DMS 273 treated with DMSO at 0.1 percent for 48 hours (cell line): ENCODE data around the gene IQGAP1.

Experiments used
- DNase-seq: peaks from one replicate; lab custom pipeline; 2025; lab: John Stamatoyannopoulos, UW

IQGAP1 gene

GRCh38 chr15:90441027-90441426 lies 53.0 kb downstream of the IQGAP1 start:
- DNase-seq = no peak

GRCh38 chr15:90442423-90442822 lies 54.4 kb downstream of the IQGAP1 start:
- no peak for DNase-seq

- DNase-seq = no peak
These were observed 61.2 kb downstream of the IQGAP1 start for GRCh38 chr15:90449206-90449735.

GRCh38 chr15:90451053-90451850 lies 63.2 kb downstream of the IQGAP1 start:
- DNase-seq = peak; percentile 21

GRCh38 chr15:90456236-90456635 lies 68.2 kb downstream of the IQGAP1 start:
- DNase-seq = no peak

DNA sequence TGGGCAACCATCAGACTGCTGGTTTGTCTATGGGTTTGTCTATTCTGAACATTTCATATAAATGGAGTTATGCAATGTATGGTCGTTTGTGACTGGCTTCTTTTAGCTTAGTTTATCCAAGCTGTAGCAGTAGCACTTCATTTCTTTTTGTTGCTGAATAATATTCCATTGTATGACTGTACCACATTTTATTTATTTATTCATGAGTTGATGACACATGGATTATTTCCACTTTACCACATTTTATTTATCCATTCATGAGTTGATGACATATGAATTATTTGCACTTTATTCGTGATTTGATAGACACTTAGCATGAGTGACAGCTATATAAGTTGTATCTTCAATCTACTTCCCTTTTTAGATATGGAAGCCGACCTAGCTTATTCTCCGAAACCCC lies 70.0 kb downstream of the IQGAP1 start:
- no peak for DNase-seq

GRCh38 chr15:90459368-90459767 lies 71.3 kb downstream of the IQGAP1 start:
- no peak for DNase-seq

GRCh38 chr15:90460142-90460824 lies 72.2 kb downstream of the IQGAP1 start:
- DNase-seq = no peak

GRCh38 chr15:90463381-90463780 lies 75.3 kb downstream of the IQGAP1 start:
- no peak for DNase-seq

DNA sequence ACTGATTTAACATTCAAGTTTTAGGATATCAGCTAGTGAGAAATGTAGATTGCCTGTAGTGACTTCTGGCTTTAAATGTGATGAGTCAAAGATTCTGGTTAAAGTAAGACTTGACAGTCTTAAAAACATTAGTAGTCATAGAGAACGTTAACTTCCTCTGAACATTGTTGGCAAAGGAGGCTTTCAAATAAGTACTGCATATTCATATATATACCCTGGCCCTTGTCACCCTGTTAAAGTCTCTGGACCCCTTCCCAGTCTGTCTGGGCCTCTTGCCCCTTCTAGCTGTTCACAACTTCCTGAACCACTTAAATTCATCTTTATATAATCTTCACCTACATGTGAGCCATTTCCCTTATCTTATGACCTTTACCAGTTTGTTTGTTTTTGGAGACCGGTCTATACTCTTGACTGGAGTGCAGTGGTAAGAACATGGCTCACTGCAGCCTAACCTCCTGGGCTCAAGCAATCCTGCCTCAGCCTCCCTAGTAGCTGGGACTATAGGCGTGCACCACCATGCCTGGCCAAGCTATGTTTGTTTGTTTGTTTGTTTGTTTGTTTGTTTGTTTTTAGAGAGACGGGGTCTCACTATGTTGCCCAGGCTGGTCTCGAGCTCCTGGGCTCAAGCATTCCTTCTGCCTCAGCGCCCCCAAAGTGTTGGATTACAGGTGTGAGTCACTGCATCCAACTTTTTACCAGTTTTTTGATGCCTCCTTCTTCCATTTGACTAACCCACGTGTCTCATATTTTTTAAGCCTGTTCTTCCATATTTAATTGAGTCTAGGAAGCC lies 77.3 kb downstream of the IQGAP1 start:
- no peak for DNase-seq

GRCh38 chr15:90465930-90466567 lies 78.0 kb downstream of the IQGAP1 start:
- DNase-seq = no peak

DNA sequence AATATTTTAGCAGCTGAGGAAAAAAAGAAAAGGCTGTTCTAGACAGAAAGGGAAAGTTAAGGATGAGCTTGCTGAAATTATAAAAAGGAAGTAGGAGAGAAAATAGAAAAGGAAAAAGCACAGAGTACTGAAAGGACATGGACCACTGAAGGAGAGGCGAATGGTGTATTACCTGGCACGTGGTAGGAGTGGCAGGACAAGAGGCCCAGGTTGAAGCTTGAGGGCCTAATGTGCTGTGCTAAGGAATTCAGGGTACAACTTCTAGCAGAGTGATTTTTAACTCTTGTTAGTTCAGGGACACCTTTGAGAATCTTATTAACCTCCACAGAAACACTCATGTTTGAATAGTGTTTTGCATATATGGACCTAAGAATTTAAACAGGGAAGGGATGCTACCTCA lies 81.7 kb downstream of the IQGAP1 start:
- DNase-seq = no peak

DNA sequence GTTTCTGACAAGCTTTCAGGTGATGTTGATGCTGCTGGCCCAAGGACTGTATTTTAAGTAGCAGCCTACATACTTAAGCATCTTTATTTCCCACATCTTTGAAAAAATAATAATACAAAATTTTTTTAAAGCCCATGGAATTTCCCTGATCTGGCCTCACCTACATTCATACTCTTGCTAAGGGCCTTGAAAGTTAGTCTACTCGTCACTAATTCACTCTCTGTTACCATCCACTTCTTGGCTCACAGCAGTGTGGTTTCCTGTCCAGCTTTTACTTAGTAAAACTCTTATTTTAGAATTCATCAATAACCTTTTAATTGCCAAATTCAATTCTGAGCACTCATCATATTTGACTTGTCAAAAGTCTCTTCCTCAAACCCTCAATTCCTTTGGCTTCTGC lies 82.4 kb downstream of the IQGAP1 start:
- DNase-seq = no peak

DNA sequence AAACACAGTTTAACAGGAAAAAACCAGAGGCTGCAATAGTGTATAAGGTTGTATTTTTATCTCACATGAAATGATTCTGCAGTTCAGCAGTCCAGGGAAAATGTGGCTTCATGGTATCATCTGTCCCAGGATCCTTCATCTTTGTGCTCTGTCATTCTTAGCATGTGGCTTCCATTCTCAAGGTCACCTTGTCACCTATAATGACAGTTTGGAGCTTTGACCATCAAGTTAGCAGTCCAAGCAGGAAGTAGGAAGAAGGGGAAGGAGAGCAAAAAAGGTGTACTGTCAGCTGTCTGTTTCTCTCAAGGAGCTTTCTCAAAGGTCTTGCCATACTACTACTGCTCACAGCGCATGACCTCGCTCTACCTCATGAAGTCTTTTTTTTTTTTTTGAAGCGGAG lies 83.1 kb downstream of the IQGAP1 start:
- no peak for DNase-seq

- no peak for DNase-seq
These were observed 83.7 kb downstream of the IQGAP1 start for GRCh38 chr15:90471769-90472168.

DNA sequence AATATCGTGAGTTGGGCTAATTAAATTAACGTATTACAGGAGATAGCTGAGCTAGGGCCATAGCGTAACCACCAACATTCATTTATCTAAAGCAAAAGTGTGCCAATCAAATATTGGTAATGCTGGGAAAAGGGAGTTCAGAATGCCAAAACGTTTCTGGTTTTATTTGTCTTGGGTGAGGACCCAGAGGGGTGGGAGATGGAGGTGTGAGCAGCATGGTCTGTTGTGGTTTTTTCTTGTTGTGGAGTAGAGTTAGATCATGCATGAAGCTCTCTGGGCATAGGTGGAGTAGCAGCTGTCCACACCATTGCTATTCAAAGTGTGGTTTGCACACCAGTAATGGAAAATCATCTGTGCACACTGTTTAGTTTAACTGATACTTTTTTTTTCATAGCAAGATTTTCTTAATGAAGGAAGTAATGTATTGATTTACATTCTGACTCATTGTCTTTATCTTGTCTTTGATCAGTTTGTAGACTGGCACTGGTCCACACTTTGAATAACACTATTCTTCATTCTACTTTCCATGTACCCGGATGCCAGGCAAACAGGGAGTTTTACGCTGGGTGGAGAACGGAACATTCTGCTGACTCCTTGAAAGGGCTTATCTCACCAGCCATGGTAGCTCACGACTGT lies 90.9 kb downstream of the IQGAP1 start:
- no peak for DNase-seq

DNA sequence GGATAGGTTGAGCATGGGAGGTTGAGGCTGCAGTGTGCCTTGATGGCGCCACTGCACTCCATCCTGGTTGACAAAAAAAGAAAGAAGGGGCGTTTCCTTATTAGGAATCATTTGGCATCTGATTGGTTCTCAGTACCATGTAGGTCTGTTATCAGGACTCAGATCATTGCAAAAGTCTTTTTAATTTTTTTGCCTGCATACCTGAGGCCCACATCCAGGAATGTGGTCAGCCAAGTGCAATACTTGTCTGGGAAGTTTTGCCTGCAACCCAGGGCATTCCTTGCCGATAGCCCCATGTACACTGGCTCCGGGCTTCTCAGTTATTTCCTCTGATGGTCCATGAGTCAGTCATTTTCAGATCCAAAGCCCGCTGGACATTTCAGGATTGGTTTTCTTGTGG lies 91.6 kb downstream of the IQGAP1 start:
- no peak for DNase-seq

- no peak for DNase-seq
These were observed 93.0 kb downstream of the IQGAP1 start for GRCh38 chr15:90481023-90481422.

DNA sequence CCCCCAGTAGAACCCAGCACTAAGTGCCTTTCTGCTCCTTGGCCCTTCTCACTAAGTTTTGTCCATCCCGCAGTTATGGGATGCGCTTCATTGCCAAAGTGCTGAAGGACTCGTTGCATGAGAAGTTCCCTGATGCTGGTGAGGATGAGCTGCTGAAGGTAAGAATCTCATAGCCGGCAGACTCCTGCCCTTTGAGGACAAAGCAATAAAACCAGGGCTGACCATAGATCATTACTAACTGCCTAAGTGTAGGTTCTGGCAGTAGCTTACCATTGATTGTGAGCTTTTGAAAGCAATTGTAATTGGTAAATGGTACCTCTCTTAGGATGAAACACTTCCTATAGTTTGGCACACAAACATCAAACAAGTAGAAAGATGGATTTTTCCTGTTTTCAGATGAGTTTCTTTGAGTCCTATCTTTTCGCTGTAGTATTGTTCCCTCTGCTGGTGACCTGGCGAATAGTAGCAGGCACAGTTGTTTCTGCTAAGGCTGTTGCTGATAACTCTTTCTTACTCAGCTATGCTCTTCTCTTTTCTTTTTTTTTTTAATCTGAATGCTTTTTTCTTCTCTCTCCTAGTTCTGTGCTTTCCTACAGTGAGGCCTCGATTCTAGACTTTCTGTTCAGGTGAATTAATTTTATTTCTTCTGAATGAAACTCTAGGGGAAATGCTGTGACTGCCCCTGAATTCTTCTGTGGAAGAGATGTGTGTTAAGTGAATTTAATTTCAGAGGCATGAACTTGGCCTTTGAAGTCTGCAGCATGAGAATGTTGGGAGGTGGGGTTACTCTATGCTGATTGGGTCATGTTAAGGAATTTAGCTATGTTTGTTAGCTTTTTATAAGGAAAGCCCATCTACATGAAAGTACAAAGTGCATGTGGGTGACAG lies 94.3 kb downstream of the IQGAP1 start:
- peak; percentile 1 for DNase-seq

- DNase-seq = no peak
These were observed 94.9 kb downstream of the IQGAP1 start for GRCh38 chr15:90483012-90483307.

GRCh38 chr15:90483637-90484036 lies 95.6 kb downstream of the IQGAP1 start:
- no peak for DNase-seq
